Liver (tissue), 9 donors: Measurements from ENCODE around the gene DDB1. TPM values are rescaled to one million over a fixed set of nuclear protein-coding genes. Genes with fewer than 3 reads are reported as not detected.

ENCODE experiments used
- DNase-seq: peaks from one replicate; pipeline ENCODE4 v3.0.0-alpha.2; 2017; ENCODE audit warnings: low spot score
- H3K27ac ChIP-seq, 2 donors: one replicate each; pipeline ENCODE4 v1.7.0; 2013; ENCODE audit warnings: inconsistent platforms in 2 of 2, low read length in 2 of 2, control low read depth in 1 of 2, low read depth in 1 of 2, mild to moderate bottlenecking in 1 of 2
- H3K27me3 ChIP-seq, 4 donors: one replicate each; pipeline versions ENCODE4 v1.6.1 to v1.7.0; 2013; ENCODE audit warnings: low read length in 3 of 4, inconsistent platforms in 1 of 4, mild to moderate bottlenecking in 1 of 4, moderate library complexity in 1 of 4; ENCODE audit not compliant: control insufficient read depth in 4 of 4, insufficient read depth in 4 of 4
- H3K36me3 ChIP-seq, 4 donors: one replicate each; pipeline versions ENCODE4 v1.6.1 to v1.7.0; 2013; ENCODE audit warnings: low read length in 3 of 4, mild to moderate bottlenecking in 3 of 4, low read depth in 1 of 4, moderate library complexity in 1 of 4; ENCODE audit not compliant: control insufficient read depth in 4 of 4, insufficient read depth in 3 of 4
- H3K4me1 ChIP-seq, 4 donors: one replicate each; pipeline versions ENCODE4 v1.6.1 to v1.7.0; 2013; ENCODE audit warnings: low read length in 3 of 4, mild to moderate bottlenecking in 3 of 4, moderate library complexity in 1 of 4; ENCODE audit not compliant: control insufficient read depth in 4 of 4, insufficient read depth in 4 of 4
- H3K4me3 ChIP-seq, 3 donors: one replicate each; pipeline versions ENCODE4 v1.6.1 to v1.7.0; 2013; ENCODE audit warnings: low read length in 3 of 3, control low read depth in 1 of 3, low read depth in 1 of 3, mild to moderate bottlenecking in 1 of 3
- H3K9ac ChIP-seq, 2 donors: one replicate each; pipeline ENCODE4 v1.7.0; 2013; ENCODE audit warnings: low read length in 2 of 2, mild to moderate bottlenecking in 2 of 2, moderate library complexity in 2 of 2, control low read depth in 1 of 2, low read depth in 1 of 2
- H3K9me3 ChIP-seq, 4 donors: one replicate each; pipeline versions ENCODE4 v1.6.1 to v1.7.0; 2013; ENCODE audit warnings: low read length in 3 of 4; ENCODE audit not compliant: control insufficient read depth in 4 of 4
- EGR1 ChIP-seq, 2 donors: IDR thresholded peaks; 2 replicates each; pipeline ENCODE4 v1.6.1; 2016 to 2018; ENCODE audit warnings: antibody characterized with exemption in 2 of 2, low read depth in 2 of 2
- FOXA1 ChIP-seq: IDR thresholded peaks from 2 replicates; pipeline ENCODE4 v1.6.1; 2016; ENCODE audit warnings: antibody characterized with exemption
- FOXA2 ChIP-seq: IDR thresholded peaks from 2 replicates; pipeline ENCODE4 v1.6.1; 2016; ENCODE audit warnings: antibody characterized with exemption
- GABPA ChIP-seq, 2 donors: IDR thresholded peaks in 1 of 2; conservative IDR thresholded peaks in 1 of 2; 2 replicates each; pipeline ENCODE4 v1.6.1; 2016; ENCODE audit warnings: antibody characterized with exemption in 2 of 2, mild to moderate bottlenecking in 1 of 2, moderate library complexity in 1 of 2
- HNF4A ChIP-seq, 2 donors: conservative IDR thresholded peaks; 2 replicates each; pipeline ENCODE4 v1.6.1; 2016; ENCODE audit warnings: antibody characterized with exemption in 2 of 2, mild to moderate bottlenecking in 2 of 2
- HNF4G ChIP-seq: IDR thresholded peaks from 2 replicates; pipeline ENCODE4 v1.6.1; 2016; ENCODE audit warnings: antibody characterized with exemption
- JUND ChIP-seq, 2 donors: IDR thresholded peaks; 2 replicates each; pipeline ENCODE4 v1.6.1; 2016; ENCODE audit warnings: antibody characterized with exemption in 2 of 2
- NR2F2 ChIP-seq: IDR thresholded peaks from 2 replicates; pipeline ENCODE4 v1.6.1; 2016; ENCODE audit warnings: antibody characterized with exemption
- RAD21 ChIP-seq, 2 donors: IDR thresholded peaks; 2 replicates each; pipeline ENCODE4 v1.6.1; 2016; ENCODE audit warnings: antibody characterized with exemption in 2 of 2, mild to moderate bottlenecking in 2 of 2
- RXRA ChIP-seq, 2 donors: IDR thresholded peaks; 2 replicates each; pipeline ENCODE4 v1.6.1; 2017 to 2018; ENCODE audit warnings: antibody characterized with exemption in 2 of 2, mild to moderate bottlenecking in 1 of 2
- SP1 ChIP-seq: IDR thresholded peaks from 2 replicates; pipeline ENCODE4 v1.6.1; 2018; ENCODE audit warnings: antibody characterized with exemption, mild to moderate bottlenecking
- TAF1 ChIP-seq: conservative IDR thresholded peaks from 2 replicates; pipeline ENCODE4 v1.6.1; 2016; ENCODE audit warnings: antibody characterized with exemption, mild to moderate bottlenecking
- YY1 ChIP-seq: IDR thresholded peaks from 2 replicates; pipeline ENCODE4 v1.6.1; 2016; ENCODE audit warnings: antibody characterized with exemption, mild to moderate bottlenecking
- WGBS: extraction: QIAGEN DNeasy Blood & Tissue Kit; methylation state at CpG from one replicate; pipeline ENCODE4 v1.1.7; 2013; 5-methylcytosine and 5-hydroxymethylcytosine counted together
- polyA plus RNA-seq, 2 donors: library from polyadenylated mRNA; stranded (reverse) in 1 of 2; unstranded in 1 of 2; fragments of 200-250 nt in 1 of 2; fragments of >200 nt in 1 of 2; fragmentation: Nextera tagmentation in 1 of 2; extraction: Ambion mirVana in 1 of 2; gene quantifications; one replicate each; pipeline versions ENCODE4 v1.2.1 to v1.2.3, GENCODE V29; 2013 to 2015
- total RNA-seq, 2 donors: library from RNA; depleted of rRNA; stranded (reverse); fragments of >200 nt; gene quantifications; one replicate each; pipeline ENCODE4 v1.2.3, GENCODE V29; 2014
- TF ChIP-seq, protein P1 (sequence below): IDR thresholded peaks from 2 replicates; pipeline ENCODE4 v1.6.1; 2016; ENCODE audit warnings: antibody characterized with exemption, mild to moderate bottlenecking
- TF ChIP-seq, protein P2 (sequence below): IDR thresholded peaks from 2 replicates; pipeline ENCODE4 v1.6.1; 2016; ENCODE audit warnings: antibody characterized with exemption
- TF ChIP-seq, protein P3 (sequence below): IDR thresholded peaks from 2 replicates; pipeline ENCODE4 v1.6.1; 2016; ENCODE audit warnings: antibody characterized with exemption
- TF ChIP-seq, protein P4 (sequence below): IDR thresholded peaks from 2 replicates; pipeline ENCODE4 v1.6.1; 2016; ENCODE audit warnings: antibody characterized with exemption
- TF ChIP-seq, protein P5 (sequence below): fragments of 150-350 bp; IDR thresholded peaks from 2 replicates; pipeline ENCODE4 v1.5.1; 2017; ENCODE audit warnings: improper control_type of control experiment, low read depth, low read length; ENCODE audit not compliant: missing input control
- donor health status: healthy.
- donor health status: healthy.
- donor health status: healthy.
- donor health status: healthy.
- donor health status: healthy.

The DDB1 gene
- total and polyA plus RNA-seq, 4 donors, result 37.5 to 146 (median 88.9) TPM

DNA sequence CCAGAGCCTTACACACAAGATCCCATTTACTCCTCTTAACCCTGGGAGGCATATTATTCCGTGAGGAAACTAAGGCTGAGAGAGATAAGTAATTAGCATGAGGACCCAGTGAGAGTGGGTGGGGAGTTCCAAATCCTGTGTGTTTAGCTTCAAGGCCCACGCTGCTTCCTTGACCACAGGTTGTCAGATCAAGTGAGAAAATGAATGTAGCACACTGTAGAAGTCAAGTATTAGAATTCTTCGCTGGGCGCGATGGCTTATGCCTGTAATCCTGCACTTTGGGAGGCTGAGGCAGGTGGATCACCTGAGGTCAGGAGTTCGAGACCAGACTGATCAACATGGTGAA is 25.0 kb upstream of the DDB1 start (continued):
- TF ChIP-seq, protein P1, sequence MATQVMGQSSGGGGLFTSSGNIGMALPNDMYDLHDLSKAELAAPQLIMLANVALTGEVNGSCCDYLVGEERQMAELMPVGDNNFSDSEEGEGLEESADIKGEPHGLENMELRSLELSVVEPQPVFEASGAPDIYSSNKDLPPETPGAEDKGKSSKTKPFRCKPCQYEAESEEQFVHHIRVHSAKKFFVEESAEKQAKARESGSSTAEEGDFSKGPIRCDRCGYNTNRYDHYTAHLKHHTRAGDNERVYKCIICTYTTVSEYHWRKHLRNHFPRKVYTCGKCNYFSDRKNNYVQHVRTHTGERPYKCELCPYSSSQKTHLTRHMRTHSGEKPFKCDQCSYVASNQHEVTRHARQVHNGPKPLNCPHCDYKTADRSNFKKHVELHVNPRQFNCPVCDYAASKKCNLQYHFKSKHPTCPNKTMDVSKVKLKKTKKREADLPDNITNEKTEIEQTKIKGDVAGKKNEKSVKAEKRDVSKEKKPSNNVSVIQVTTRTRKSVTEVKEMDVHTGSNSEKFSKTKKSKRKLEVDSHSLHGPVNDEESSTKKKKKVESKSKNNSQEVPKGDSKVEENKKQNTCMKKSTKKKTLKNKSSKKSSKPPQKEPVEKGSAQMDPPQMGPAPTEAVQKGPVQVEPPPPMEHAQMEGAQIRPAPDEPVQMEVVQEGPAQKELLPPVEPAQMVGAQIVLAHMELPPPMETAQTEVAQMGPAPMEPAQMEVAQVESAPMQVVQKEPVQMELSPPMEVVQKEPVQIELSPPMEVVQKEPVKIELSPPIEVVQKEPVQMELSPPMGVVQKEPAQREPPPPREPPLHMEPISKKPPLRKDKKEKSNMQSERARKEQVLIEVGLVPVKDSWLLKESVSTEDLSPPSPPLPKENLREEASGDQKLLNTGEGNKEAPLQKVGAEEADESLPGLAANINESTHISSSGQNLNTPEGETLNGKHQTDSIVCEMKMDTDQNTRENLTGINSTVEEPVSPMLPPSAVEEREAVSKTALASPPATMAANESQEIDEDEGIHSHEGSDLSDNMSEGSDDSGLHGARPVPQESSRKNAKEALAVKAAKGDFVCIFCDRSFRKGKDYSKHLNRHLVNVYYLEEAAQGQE, result no peak
- no peak for TF ChIP-seq GABPA (IDR thresholded peaks at IDR 0.05 in 1 of 2, conservative IDR thresholded peaks at IDR 0.05 in 1 of 2)

DNA sequence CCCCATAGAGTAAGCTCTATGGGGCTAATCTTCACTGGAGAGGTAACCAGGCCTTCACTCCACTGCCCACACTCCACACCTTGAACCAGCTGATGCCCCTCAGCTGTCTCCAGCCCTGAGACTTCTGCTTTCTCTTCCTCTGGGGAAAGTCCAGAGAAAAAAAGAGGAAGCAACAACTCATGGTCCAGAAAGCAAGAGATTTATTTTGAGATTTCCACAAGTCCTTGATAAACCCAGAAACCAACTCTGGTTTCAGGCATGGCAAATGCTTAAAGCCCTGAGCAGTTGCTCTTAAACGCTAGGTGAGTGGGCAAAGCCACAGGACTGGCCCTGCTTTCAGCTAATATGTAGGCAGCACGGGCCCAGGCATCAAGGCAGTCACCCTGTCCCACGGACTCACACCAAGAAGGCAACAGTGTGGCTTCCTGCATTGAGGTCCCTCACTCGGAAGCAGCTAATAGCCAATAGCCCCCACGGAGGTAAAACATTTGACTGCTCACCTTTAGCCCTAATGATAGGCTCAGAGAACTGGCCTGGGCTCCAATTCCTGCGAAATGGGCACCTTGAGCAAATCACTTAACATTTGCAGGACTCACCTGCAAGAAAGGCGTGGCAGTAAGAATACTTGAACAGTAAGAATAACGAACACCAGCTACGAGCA is 24.5 kb upstream of the DDB1 start:
- H3K27me3 ChIP-seq, result no peaks in the 10 kb centered on the region
- no peak overlapping the region for H3K9ac ChIP-seq
- H3K27ac ChIP-seq, result no peak overlapping the region
- TF ChIP-seq TAF1 (no peak), FOXA1 (no peak), NR2F2 (no peak), RXRA (IDR thresholded peaks at IDR 0.05) (no peak), SP1 (no peak), RAD21 (IDR thresholded peaks at IDR 0.05) (no peak), HNF4A (conservative IDR thresholded peaks at IDR 0.05) (no peak), HNF4G (no peak), YY1 (no peak), EGR1 (IDR thresholded peaks at IDR 0.05; ENCODE audit: low read depth in 2 of 2) (no peak), JUND (IDR thresholded peaks at IDR 0.05) (no peak), FOXA2 (no peak)
- TF ChIP-seq, protein P2, sequence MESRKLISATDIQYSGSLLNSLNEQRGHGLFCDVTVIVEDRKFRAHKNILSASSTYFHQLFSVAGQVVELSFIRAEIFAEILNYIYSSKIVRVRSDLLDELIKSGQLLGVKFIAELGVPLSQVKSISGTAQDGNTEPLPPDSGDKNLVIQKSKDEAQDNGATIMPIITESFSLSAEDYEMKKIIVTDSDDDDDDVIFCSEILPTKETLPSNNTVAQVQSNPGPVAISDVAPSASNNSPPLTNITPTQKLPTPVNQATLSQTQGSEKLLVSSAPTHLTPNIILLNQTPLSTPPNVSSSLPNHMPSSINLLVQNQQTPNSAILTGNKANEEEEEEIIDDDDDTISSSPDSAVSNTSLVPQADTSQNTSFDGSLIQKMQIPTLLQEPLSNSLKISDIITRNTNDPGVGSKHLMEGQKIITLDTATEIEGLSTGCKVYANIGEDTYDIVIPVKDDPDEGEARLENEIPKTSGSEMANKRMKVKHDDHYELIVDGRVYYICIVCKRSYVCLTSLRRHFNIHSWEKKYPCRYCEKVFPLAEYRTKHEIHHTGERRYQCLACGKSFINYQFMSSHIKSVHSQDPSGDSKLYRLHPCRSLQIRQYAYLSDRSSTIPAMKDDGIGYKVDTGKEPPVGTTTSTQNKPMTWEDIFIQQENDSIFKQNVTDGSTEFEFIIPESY, result no peak
- TF ChIP-seq, protein P3, sequence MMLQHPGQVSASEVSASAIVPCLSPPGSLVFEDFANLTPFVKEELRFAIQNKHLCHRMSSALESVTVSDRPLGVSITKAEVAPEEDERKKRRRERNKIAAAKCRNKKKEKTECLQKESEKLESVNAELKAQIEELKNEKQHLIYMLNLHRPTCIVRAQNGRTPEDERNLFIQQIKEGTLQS, result no peak
- TF ChIP-seq, protein P4, sequence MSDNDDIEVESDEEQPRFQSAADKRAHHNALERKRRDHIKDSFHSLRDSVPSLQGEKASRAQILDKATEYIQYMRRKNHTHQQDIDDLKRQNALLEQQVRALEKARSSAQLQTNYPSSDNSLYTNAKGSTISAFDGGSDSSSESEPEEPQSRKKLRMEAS, result no peak
- no peak overlapping the region for H3K4me3 ChIP-seq
- peaks cover 2 to 20% (median 9%) of the 10 kb centered on the region in 4 donors for H3K4me1 ChIP-seq
- H3K36me3 ChIP-seq, result peaks cover 0 to 3% (median 0%) of the 10 kb centered on the region in 4 donors
- no peaks in the 10 kb centered on the region for H3K9me3 ChIP-seq
- whole genome bisulfite sequencing, result 92% methylated on average over 9 of the region's 9 CpGs
- no peak for DNase-seq

DNA sequence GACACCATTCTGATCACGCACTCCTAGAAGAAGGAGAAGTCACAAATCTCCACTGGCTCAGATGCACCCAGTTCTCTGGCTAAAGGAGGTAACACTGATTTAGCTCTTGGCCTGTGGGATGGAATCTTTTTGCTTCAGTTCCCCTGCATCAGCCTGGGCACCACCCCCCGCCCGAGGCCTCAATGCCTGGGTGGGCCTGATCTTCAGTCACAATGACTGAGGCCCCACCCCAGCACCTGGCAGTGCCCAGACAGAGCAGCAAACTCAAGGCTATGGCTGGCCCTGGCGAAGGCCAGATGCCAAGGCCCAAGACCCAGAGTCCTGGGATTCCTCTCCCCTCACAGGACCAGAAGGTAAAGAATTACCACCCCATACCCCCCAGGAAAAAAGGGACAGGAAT is 23.8 kb upstream of the DDB1 start:
- Histone ChIP-seq H3K36me3 (peaks cover 0 to 3% (median 0%) of the 10 kb centered on the region in 4 donors), H3K9me3 (no peaks in the 10 kb centered on the region), H3K27ac (no peak overlapping the region), H3K4me1 (peaks cover 2 to 19% (median 10%) of the 10 kb centered on the region in 4 donors), H3K4me3 (no peak overlapping the region), H3K9ac (no peak overlapping the region), H3K27me3 (no peaks in the 10 kb centered on the region)
- DNase-seq, result no peak
- WGBS, result 92% methylated on average over 4 of the region's 4 CpGs
- TF ChIP-seq SP1, result no peak
- TF ChIP-seq JUND (IDR thresholded peaks at IDR 0.05), result no peak
- TF ChIP-seq, protein P3, result no peak
- no peak for TF ChIP-seq HNF4G
- no peak for TF ChIP-seq RXRA (IDR thresholded peaks at IDR 0.05)
- no peak for TF ChIP-seq EGR1 (IDR thresholded peaks at IDR 0.05; ENCODE audit: low read depth in 2 of 2)
- TF ChIP-seq, protein P5, sequence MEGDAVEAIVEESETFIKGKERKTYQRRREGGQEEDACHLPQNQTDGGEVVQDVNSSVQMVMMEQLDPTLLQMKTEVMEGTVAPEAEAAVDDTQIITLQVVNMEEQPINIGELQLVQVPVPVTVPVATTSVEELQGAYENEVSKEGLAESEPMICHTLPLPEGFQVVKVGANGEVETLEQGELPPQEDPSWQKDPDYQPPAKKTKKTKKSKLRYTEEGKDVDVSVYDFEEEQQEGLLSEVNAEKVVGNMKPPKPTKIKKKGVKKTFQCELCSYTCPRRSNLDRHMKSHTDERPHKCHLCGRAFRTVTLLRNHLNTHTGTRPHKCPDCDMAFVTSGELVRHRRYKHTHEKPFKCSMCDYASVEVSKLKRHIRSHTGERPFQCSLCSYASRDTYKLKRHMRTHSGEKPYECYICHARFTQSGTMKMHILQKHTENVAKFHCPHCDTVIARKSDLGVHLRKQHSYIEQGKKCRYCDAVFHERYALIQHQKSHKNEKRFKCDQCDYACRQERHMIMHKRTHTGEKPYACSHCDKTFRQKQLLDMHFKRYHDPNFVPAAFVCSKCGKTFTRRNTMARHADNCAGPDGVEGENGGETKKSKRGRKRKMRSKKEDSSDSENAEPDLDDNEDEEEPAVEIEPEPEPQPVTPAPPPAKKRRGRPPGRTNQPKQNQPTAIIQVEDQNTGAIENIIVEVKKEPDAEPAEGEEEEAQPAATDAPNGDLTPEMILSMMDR, result no peak
- TF ChIP-seq, protein P2, result no peak
- TF ChIP-seq YY1, result no peak
- TF ChIP-seq NR2F2, result no peak
- TF ChIP-seq FOXA1, result no peak
